HG02870 (cell line): Measurements from ENCODE around the gene PDXK.
A peak's percentile ranks its signal among the peaks of the same experiment; 100 is the strongest.
"Not testable (repeated sequence)": the region's sequence is repeated elsewhere in the genome, so short reads cannot be mapped to it uniquely, and the experiment has no call there.

ENCODE experiments used
- ATAC-seq: cut with Tn5 transposase; IDR thresholded peaks from one replicate; pipeline ENCODE4 v1.9.1; 2021; ENCODE audit warnings: mild to moderate bottlenecking, moderate library complexity; ENCODE audit not compliant: unreplicated experiment

The PDXK gene

DNA sequence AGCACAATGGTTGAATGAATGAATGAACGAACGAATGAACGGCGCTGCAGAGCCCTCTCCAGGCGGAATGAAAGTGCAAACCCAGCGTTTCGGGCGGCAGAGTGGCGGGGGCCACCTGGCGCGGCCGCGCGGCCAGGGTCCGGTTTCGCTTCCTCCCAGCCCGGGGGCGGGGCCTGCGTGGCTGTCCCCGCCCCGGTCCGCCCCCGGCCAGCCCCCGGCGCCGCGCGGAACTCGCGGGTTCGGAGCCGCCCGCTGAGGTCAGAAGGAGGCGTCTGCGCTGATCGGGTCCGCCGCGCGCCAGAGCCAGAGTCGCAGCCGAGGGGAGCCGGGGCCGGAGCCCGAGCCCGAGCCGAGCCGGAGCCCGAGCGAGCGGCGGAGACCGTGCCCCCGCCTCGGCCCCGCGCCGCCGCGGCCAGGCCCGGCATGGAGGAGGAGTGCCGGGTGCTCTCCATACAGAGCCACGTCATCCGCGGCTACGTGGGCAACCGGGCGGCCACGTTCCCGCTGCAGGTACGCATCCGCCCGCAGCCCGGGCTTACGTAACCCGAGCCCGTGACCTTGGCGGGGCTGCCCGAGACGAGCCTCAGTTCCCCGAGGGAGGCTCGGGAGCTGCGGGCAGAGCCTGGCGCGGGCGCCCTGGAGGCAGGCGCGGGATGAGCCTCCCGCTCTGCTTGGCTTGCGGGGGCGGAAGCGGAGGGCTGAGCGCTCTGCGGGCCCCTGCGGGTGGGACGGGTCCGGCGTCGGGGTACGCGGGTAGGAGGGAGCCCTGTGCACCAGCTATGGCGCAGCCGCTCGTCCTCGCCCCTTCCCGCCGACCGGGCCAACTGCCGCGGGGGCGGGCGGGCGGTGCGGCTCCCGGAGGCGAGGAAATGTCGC is at the start of gene PDXK:
PDXK (plus strand) TSS at position 258 of the 876 bp plus-strand sequence; CDS start at position 424, 166 bp downstream.
- ATAC-seq: peak; percentile 57

DNA sequence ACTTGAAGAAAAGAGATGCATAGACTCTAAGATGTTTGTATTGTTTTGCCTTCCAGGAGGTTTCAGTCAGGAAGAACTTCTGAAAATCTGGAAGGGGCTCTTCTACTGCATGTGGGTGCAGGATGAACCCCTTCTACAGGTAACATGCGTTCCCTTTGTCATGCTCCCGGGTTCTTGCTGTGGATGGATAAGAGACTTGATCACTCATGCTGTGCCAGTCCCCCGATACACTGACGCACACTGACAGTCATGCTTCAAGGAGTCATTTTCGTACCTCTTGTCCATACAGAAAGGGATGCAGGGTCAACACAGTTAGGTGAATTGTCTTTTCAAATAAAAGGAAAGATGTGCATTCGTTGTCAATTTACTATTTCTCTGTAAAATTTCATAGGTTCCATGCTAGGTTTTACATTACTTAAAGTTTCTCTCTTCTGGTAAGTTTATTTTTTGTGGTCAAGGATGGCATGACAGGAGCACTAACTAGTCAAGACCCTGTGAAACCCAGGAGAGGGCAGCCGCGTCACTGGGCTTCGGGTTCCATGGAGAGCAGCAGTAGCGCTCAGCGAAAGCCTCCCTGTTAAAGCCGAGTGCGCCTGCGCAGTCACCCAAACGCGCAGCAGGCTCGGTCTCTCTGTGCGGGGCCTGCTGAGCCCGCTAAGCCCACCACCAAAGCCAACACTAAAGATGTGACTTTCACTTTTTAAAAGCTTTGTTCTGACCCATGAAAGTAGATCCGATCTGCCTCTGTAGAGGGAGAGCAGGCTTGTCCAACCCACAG is 48.9 kb upstream of the PDXK start:
- ATAC-seq: no peak

DNA sequence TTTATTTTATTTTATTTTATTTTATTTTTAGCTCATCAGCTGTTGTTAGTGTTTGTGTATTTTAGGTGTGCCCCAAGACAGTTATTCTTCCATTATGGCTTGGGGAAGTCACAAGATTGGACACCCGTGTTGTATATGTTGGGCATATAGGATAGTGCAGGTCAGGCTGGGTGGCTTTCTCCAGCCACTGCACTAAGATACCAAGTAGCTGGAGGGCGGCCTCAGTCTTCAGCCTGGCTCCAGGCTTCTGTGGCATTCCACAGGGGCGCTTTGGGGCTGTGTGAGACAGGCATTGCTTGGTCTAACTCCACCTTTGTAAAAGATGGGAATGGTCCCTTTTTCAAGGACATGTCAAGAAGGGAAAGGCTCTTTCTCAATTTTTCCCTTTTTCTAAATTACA is 43.1 kb upstream of the PDXK start:
- no peak for ATAC-seq

DNA sequence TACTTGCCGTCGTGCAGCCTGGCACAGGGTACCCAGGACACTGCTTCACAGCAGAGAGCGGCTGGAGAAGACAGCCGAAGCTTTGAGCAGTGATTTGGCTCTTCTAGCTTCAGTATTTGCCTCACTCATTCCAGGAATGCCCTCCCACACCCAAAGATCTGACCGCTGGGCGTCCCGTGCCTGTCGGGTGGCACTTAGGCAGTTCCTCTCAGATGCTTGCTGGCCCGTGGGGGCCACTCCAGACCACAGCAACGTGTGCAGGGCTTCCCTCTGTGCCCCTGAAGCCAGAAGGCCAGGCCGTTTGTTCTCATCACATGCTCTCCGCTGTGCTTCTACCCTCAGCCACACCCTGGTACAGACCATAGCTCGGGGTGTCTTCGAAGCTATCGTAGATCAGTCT is 42.5 kb upstream of the PDXK start:
- no peak for ATAC-seq

DNA sequence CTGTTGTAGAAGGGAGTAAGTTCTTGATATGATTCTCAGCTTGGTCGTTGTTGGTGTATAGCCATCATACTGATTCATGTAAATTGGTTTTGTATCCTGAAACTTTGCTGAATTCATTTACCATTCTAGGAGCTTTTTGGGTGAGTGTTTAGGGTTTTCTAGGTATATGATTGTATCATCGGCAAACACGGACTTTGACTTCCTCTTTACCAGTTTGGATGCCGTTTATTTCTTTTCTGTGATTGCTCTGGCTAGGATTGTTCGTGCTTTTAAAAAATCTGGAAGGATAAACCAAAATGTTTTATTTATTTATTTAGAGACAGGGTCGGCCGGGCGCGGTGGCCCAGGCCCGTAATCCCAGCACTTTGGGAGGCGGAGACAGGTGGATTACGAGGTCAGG is 39.0 kb upstream of the PDXK start:
- no peak for ATAC-seq

DNA sequence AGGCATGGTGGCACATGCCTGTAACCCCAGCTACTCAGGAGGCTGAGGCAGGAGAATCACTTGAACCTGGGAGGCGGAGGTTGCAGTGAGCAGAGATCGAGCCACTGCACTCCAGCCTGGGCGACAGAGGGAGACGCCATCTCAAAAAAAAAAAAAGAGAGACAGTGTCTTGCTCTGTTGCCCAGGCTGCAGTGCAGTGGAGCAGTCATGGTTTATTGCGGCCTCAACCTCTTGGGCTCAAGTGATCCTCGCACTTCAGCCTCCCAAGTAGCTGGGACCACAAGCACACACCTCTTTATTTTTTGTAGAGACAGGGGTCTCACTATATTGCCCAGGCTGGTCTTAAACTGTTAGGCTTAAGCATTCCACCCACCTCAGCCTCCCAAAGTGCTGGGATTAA is 38.5 kb upstream of the PDXK start:
- not testable (repeated sequence) for ATAC-seq

DNA sequence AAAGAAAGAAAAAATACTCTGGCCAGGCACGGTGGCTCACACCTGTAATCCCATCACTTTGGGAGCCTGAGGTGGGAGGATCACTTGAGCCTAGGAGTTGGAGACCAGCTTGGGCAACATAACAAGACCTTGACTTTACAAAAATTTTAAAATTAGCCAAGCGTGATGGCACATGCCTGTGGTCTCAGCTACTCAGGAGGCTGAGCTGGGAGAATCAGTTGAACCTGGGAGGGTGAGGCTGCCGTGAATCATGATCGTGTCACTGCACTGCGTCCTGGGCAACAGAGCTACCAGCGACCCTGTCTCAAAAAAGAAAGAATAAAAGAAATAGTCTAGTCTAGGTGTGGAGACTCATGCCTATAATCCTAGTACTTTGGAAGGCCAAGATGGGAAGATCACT is 37.3 kb upstream of the PDXK start:
- ATAC-seq: no peak

DNA sequence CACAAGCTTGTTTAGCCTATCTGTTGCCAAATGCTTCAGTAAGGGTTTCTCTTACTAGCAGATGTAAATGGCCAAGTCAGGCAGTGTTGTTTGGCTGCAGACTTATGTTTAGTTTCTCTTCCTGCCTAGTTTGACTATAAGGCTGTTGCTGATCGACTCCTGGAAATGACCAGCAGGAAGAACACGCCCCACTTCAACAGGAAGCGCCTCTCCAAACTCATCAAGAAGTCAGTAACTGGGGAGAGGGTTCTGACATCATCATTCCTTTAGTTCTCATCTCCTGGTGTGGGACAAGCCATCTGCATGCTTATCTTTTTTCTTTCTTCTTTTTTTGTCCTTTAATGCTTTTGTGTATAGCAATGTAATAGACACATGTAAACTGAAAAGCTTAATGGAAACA is 34.5 kb upstream of the PDXK start:
- ATAC-seq: no peak

DNA sequence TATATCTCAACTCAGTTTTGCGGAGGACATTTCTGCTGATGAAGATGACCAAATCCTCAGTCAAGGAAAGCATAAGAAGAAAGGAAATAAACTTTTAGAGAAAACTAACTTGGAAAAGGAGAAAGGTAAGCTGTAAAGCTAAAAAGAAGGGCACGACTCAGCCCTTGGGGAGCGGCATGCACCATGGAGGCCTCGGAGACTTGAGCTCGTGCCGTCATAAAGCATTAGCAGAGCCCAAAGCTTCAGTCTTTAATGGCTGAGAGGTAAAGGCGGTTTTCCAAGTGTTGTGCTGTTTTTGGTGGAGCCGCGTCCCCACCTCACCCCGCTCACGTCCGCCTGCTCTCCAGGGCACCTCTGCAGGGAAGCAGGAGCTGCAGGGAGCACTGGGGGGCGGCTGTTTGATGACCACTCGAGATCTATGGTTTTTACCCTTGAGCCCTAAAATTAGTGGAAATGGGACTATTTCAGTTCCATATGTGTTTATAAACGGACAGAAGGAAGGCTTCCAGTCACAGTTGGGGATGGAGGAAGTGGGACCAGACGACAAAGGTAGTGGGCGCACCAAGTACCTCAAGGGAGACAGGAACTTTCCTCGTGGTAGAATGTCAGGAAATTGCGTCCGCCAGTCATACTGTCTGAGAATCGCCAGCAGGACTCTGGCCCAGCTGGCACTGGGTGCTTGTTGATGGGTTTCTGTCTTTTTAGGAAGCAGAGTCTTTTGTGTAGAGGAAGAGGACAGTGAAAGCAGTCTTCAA is 31.9 kb upstream of the PDXK start:
- ATAC-seq: no peak

DNA sequence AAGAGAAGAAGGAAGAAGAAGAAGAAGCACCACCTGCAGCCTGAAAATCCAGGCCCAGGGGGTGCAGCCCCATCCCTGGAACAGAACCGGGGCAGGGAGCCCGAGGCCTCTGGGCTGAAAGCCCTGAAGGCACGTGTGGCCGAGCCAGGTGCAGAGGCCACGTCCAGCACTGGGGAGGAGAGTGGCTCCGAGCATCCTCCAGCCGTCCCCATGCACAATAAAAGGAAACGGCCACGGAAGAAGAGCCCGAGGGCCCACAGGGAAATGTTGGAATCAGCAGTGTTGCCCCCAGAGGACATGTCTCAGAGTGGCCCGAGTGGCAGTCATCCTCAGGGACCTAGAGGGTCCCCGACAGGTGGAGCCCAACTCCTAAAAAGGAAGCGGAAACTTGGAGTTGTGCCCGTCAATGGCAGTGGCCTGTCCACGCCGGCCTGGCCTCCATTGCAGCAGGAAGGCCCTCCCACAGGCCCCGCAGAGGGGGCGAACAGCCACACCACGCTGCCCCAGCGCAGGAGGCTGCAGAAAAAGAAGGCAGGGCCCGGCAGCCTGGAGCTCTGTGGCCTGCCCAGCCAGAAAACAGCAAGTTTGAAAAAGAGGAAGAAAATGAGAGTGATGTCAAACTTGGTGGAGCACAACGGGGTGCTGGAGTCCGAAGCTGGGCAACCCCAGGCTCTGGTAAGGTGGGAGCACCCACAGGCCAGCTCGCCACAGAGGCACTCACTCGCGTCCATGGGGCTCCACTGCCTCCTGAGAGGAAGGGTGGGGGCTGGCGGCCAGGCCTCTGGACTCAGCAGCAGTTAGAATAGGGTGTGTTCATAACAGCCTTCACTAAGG is 31.1 kb upstream of the PDXK start:
- ATAC-seq: no peak

DNA sequence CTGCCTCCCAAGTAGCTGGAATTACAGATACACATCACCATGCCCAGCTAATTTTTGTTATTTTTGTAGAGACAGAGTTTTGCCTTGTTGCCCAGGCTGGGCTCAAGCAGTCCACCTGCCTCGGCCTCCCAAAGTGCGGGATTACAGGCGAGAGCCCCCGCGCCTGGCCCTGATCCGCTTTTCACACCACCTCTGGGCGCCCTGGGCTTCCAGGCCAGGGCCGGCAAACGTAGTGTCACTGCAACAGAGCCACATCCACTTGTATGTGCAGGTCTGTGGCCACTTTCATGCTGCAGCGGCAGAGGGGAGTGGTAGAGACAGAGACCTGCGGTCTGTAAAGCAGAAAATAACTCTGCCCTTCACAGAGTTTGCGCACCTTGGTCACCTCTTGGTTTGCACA is 30.0 kb upstream of the PDXK start:
- ATAC-seq: no peak

DNA sequence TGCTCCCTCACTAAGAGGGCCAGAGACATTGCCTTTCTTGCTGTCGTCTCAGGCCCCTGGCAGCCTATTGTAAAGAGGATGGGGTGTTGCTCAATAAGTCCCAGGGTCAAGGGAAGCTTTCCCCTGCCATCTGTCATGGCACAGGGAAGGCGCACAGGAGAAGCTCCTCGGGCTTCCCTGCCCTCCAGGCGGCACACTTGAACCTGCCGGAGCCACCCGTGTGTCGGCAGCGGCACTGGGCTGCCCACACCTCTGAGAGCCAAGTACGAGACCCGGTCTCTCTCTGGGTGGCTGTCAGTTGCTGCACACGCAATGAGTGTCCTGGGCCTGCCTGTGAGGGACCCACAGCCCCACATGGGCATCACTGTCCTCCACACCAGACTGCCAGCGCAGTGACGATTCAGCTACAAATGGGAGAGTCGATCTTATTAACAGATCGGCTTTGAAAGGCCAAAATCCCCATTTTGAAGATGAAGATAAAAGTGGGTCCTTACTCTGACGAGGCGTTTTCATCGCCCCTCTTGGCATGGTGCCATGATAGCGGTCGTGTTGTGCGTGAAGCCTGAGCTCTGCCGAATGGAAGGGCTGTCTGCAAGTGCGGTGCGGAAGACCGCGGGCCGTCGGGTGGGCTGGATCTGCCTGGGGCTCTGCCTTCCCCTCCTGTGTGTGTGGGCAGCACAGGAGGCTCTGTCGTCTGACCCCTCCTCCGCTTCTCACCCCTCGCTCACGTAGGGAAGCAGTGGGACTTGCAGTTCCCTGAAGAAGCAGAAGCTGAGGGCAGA is 29.2 kb upstream of the PDXK start:
- ATAC-seq: no peak

DNA sequence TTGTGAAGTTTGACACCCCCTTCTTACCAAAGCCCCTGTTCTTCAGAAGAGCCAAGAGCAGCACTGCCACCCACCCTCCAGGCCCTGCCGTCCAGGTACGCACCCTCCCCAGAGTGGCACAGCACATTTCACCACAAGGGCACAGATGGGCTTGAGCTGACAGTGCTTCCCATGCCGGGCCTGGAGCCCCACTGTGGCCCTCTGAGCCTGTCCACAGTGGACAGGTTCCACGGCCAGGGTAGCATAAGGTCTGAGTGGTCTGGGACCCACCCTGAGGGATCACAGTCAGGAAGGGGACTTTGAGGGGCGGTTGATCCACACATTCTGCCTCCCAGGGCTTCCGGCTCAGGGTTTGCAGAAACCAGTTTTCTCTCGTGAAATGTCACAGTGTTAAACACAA is 28.6 kb upstream of the PDXK start:
- ATAC-seq: no peak

DNA sequence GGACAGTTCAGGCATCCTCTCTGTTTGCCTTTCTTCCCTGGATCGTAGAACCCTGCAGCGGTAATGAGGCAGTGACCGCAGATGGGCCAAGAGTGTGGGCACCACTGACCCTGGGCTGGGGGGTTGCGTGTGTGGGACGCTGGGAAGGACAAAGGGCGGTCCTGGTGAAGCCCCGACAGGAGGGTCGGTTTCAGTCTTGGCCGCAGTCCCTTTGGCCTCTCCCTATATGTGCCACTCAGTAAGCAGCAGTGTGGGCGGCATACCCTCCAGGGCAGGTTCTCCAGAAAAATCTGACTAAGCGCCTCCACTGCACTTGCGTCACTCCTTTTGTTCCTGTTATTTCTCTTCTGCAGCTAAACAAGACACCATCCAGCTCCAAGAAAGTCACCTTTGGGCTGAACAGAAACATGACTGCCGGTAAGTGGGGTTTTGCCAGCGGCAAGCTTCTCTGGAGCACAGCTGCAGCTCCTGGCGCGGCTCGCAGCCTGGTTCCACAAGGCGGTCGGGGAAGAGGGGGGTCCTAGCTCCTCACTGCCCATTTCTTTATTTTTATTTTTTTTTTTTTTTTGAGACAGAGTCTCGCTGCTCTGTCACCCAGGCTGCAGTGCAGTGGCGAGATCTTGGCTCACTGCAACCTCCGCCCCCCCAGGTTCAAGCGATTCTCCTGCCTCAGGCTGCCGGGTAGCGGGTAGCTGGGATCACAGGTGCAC is 27.7 kb upstream of the PDXK start:
- ATAC-seq: no peak

DNA sequence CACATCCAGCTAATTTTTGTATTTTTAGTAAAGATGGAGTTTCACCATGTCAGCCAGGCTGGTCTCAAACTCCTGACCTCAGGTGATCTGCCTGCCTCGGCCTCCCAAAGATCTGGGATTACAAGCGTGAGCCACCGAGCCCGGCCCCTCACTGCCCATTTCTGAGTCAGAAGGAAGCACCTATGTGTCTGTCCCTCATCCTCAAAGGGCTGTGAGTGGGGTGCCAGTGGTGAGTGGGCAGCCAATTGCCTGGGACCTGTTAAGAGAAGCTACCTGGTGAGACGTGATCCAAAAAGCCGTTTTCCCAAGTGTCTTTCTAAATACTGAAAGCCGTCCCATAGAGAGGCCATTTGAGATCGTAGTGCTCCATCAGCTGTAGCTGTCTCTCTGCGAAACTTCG is 27.1 kb upstream of the PDXK start:
- no peak for ATAC-seq

DNA sequence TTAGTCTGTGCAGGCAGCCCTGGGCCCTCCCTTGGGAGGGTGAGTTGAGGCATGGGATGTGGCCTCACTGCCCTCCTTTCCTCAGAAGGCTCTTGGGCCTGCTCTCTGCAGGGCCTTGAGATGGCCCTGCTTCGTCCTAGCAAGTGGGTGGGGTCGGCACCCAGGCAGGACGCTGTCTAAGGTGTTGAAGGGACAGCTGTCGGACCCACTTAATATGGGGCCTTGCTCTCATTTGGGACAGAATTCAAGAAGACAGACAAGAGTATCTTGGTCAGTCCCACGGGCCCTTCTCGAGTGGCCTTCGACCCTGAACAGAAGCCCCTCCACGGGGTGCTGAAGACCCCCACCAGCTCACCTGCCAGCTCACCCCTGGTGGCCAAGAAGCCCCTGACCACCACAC is 26.0 kb upstream of the PDXK start:
- ATAC-seq: no peak

DNA sequence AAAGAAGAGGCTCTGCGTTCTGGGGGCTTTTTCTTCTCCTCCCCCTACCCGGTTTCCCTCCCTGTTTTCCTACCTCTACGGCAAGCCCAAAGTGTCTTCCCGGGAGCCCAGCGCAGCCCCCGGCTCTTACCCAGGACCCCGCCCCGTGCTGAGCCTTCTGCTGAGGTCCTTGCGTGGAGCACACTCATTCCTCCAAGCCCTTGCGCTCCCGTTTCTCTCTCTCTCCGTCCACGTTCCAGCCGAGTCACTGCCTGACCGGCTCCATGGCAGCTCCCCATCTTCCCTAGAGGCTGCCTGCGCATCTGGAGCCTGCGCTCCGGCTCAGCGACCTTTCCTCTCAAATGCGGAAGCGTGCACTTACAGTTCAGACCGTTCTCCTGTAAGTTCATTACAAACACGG is 24.9 kb upstream of the PDXK start:
- ATAC-seq: no peak

DNA sequence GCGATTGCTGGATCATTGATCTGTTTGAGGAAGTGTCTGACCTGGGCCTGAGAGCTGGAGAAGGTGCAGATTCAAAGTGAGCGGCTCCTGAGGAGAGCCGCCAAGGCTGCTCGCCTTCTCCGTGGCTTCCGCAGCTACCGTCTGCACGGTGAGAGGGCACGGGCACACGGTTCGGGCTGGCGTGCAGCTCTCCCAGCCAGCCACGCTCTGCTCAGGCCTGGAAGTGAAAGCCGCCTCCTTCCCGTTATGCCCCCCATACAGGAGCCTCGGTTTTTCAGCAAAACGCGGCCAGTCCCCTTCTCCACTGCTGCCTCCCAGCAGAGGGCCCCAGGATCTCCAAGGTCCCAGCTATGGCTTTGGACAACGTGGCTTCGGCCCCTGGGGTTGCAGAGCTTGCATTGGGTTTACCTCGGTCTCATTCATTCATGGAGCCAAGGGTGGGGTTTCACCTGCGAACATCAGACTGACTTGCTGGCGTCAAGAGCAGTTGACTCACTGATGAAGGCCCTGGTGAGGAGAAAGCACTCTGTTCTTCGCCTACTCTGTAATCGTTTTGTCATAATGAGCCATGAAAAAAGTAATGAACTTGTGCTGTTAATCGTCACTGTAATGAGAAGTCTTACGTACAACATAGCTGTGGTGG is 24.4 kb upstream of the PDXK start:
- ATAC-seq: no peak

DNA sequence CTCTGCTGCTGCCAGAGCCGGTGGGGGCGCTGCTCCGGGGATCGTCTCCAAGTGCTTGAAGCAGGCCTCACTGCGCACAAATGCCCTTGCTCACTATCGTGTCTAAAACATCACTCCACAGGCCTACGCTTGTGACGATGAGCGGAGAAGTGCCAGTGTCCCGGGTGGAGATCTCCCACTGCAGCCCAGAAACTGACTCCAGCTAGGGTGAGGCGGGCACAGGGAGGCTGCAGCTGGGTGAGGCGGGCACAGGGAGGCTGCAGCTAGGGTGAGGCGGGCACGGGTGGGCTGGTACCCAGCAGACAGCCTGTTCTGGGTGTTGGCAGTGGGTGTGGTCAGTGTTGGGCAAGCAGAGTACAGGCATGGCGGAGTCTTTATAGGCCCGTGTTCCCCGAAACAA is 22.7 kb upstream of the PDXK start:
- no peak for ATAC-seq
